Spleen (tissue), 11 donors: ENCODE results near the gene DLG2. TPM values are rescaled to one million over a fixed set of nuclear protein-coding genes. Genes with fewer than 3 reads are reported as not detected.
"Not testable (repeated sequence)": the region's sequence is repeated elsewhere in the genome, so short reads cannot be mapped to it uniquely, and the experiment has no call there.

Source experiments
- DNase-seq: peaks from one replicate; pipeline ENCODE4 v3.0.0-alpha.2; 2020
- H3K27ac ChIP-seq, 8 donors: fragments of 200-600 bp; sonication (generic) in 7 of 8; 1 replicate in 4 of 8; 2 replicates in 4 of 8; pipeline versions ENCODE4 v1.5.0 to v1.8.0; 2016 to 2021; ENCODE audit warnings: inconsistent platforms in 4 of 8, mild to moderate bottlenecking in 4 of 8, moderate library complexity in 1 of 8
- H3K27me3 ChIP-seq, 7 donors: fragments of 200-600 bp; sonication (generic) in 6 of 7; replicated peaks in 1 of 7; 1 replicate in 4 of 7; 2 replicates in 3 of 7; pipeline versions ENCODE4 v1.5.0 to v1.8.0; 2016 to 2021; ENCODE audit warnings: inconsistent platforms in 3 of 7, mild to moderate bottlenecking in 1 of 7
- H3K36me3 ChIP-seq, 6 donors: fragments of 200-600 bp; sonication (generic) in 5 of 6; 1 replicate in 4 of 6; 2 replicates in 2 of 6; pipeline versions ENCODE4 v1.5.0 to v1.8.0; 2016 to 2021; ENCODE audit warnings: inconsistent platforms in 2 of 6
- H3K4me1 ChIP-seq, 6 donors: fragments of 200-600 bp; sonication (generic) in 5 of 6; 1 replicate in 3 of 6; 2 replicates in 3 of 6; pipeline versions ENCODE4 v1.5.0 to v1.8.0; 2016 to 2021; ENCODE audit warnings: inconsistent platforms in 3 of 6
- H3K4me3 ChIP-seq, 8 donors: fragments of 200-600 bp; sonication (generic) in 7 of 8; 1 replicate in 4 of 8; 2 replicates in 4 of 8; pipeline versions ENCODE4 v1.5.0 to v1.8.0; 2016 to 2021; ENCODE audit warnings: inconsistent platforms in 4 of 8, mild to moderate bottlenecking in 4 of 8, moderate library complexity in 2 of 8
- H3K9me3 ChIP-seq, 8 donors: fragments of 200-600 bp; sonication (generic) in 7 of 8; 1 replicate in 4 of 8; 2 replicates in 4 of 8; pipeline versions ENCODE4 v1.5.0 to v1.8.0; 2016 to 2021; ENCODE audit warnings: inconsistent platforms in 4 of 8
- POLR2A ChIP-seq, 3 donors: fragments of 450-650 bp; IDR thresholded peaks; one replicate each; pipeline ENCODE4 v1.5.1; 2017; ENCODE audit warnings: antibody characterized with exemption in 3 of 3, mild to moderate bottlenecking in 1 of 3
- POLR2AphosphoS5 ChIP-seq, 3 donors: sonication (generic); formaldehyde crosslinking; IDR thresholded peaks; one replicate each; pipeline ENCODE4 v1.5.1; 2017; ENCODE audit warnings: antibody characterized with exemption in 3 of 3
- WGBS, 5 donors: extraction: QIAGEN DNeasy Blood & Tissue Kit in 3 of 5; methylation state at CpG; one replicate each; pipeline versions ENCODE4 v1.1.5 to v1.1.7; 2013 to 2018; 5-methylcytosine and 5-hydroxymethylcytosine counted together
- intact Hi-C: fragments of 100-400 bp; cut with DNase I; formaldehyde crosslinking; loops from one replicate; pipeline ENCODE4 v1.15.0; 2023; ENCODE audit warnings: low total_unique reads
- polyA plus RNA-seq, 3 donors: library from polyadenylated mRNA; stranded (reverse); fragments of 200-250 nt; gene quantifications; one replicate each; pipeline ENCODE4 v1.2.1, GENCODE V29; 2013
- total RNA-seq, 7 donors: library from RNA; depleted of rRNA in 3 of 7; stranded (reverse); fragments of >200 nt in 3 of 7; fragmentation: NEBNext Ultra II Directional in 4 of 7; extraction: Animal tissue kit (Norgen Biotek cat#: 25700) in 4 of 7; gene quantifications; one replicate each; pipeline versions ENCODE4 v1.1.0 to v1.2.1, GENCODE V29; 2016 to 2021
- TF ChIP-seq, protein P1 (sequence below), 11 experiments: fragments of 200-600 bp in 7 of 11; fragments of 450-650 bp in 4 of 11; sonication (generic) in 4 of 11; IDR thresholded peaks in 8 of 11; conservative IDR thresholded peaks in 3 of 11; 1 replicate in 7 of 11; 2 replicates in 4 of 11; pipeline versions ENCODE4 v1.4.0 to v1.8.0; 2016 to 2021; ENCODE audit warnings: antibody characterized with exemption in 11 of 11, inconsistent platforms in 4 of 11, mild to moderate bottlenecking in 1 of 11
- donor health status: healthy with polysubstance abuse.
- donor health status: DM: no; HTN: no; CAD: no; lungs with moderate emphysema.
- donor health status: DM: no; HTN: no; CAD: no.
- donor health status: Bipolar disorder and iron deficiency.
- donor health status: healthy.
- donor health status: DM: no; HTN: no; CAD: no.
- donor health status: DM: yes; HTN: yes; CAD: no.

Gene DLG2
- total and polyA plus RNA-seq, 10 donors = 0.43 to 12.7 (median 7.9) TPM

DNA sequence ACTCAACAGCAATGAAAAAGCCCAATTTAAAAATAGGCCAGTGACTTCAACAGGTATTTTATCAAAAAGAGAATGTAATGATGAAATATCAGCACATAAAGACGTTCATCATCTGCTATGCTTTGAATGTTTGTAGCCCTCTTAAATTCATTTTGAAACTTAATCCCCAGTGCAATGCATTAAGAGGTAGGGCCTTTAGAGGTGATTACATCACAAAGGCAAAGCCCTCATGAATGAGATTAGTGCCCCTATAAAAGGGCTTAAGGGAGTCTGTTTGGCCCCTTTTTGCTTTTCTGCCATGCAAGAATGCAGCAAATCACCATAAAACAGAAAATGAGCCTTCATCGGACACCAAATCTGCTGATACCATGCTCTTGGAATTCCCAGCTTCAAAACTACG is 637.0 kb downstream of the DLG2 start:
- intact Hi-C loops = no loop called here
- no peak overlapping the region for H3K27ac ChIP-seq
- no peak for DNase-seq
- WGBS, 5 donors = 62 to 72% (median 68%) methylated on average over 3 of the region's 3 CpGs
- no peaks in the 10 kb centered on the region for H3K4me1 ChIP-seq
- peaks cover 0 to 61% (median 32%) of the 10 kb centered on the region in 8 donors for H3K9me3 ChIP-seq
- no peaks in the 10 kb centered on the region for H3K36me3 ChIP-seq
- no peak for TF ChIP-seq POLR2AphosphoS5 (IDR thresholded peaks at IDR 0.05)
- no peak for TF ChIP-seq POLR2A (IDR thresholded peaks at IDR 0.05)
- TF ChIP-seq, protein P1, sequence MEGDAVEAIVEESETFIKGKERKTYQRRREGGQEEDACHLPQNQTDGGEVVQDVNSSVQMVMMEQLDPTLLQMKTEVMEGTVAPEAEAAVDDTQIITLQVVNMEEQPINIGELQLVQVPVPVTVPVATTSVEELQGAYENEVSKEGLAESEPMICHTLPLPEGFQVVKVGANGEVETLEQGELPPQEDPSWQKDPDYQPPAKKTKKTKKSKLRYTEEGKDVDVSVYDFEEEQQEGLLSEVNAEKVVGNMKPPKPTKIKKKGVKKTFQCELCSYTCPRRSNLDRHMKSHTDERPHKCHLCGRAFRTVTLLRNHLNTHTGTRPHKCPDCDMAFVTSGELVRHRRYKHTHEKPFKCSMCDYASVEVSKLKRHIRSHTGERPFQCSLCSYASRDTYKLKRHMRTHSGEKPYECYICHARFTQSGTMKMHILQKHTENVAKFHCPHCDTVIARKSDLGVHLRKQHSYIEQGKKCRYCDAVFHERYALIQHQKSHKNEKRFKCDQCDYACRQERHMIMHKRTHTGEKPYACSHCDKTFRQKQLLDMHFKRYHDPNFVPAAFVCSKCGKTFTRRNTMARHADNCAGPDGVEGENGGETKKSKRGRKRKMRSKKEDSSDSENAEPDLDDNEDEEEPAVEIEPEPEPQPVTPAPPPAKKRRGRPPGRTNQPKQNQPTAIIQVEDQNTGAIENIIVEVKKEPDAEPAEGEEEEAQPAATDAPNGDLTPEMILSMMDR (IDR thresholded peaks at IDR 0.05 in 8 of 11, conservative IDR thresholded peaks at IDR 0.05 in 3 of 11) = no peak
- no peak overlapping the region for H3K4me3 ChIP-seq
- H3K27me3 ChIP-seq = no peaks in the 10 kb centered on the region

DNA sequence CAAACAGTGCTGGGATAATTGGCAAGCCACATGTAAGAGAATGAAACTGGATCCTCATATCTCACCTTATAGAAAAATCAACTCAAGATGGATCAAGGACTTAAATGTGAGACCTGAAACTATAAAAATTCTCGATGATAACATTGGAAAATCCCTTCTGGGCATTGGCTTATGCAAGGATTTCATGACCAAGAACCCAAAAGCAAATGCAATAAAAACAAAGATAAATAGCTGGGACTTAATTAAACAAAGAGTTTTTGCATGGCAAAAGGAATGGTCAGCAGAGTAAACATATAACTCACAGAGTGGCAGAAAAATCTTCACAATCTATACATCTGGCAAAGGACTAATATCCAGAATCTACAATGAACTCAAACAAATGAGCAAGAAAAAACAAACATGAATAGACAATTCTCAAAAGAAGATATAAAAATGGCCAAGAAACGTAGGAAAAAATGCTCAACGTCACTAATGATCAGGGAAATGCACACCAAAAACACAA is 639.4 kb downstream of the DLG2 start:
- not testable (repeated sequence) for DNase-seq
- 61 to 74% (median 66%) methylated on average over 3 of the region's 3 CpGs for WGBS, 5 donors

DNA sequence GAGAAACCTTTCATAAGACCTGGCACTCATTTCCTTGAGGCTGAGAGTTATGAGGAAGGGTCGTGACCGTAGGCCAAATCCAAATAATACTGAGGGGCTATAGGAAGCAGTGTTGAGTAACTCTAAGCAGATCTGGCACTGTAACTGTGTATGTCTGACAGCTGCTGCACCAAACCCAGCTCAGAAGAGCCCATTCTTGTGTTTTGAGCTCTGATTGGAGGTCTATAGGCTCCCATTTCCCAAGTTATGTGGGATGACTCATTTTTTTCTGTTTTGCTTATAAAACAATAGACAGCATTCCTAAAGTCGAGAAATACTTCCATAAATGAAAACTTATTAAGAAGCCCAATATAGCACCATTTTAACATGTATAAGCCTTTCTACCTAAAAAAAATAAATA is 645.8 kb downstream of the DLG2 start:
- Histone ChIP-seq H3K27me3 (no peaks in the 10 kb centered on the region), H3K27ac (no peak overlapping the region), H3K4me3 (no peak overlapping the region), H3K4me1 (no peaks in the 10 kb centered on the region), H3K36me3 (no peaks in the 10 kb centered on the region), H3K9me3 (peaks cover 0 to 75% (median 35%) of the 10 kb centered on the region in 8 donors)
- no peak for DNase-seq
- TF ChIP-seq, protein P1 (IDR thresholded peaks at IDR 0.05 in 8 of 11, conservative IDR thresholded peaks at IDR 0.05 in 3 of 11) = no peak
- TF ChIP-seq POLR2AphosphoS5 (IDR thresholded peaks at IDR 0.05) = no peak
- no peak for TF ChIP-seq POLR2A (IDR thresholded peaks at IDR 0.05)
- 71 to 82% (median 80%) methylated on average over 3 of the region's 3 CpGs for WGBS, 5 donors
- intact Hi-C loops = no loop called here

More for the DNA sequence above, 639.4 kb downstream of the DLG2 start:
- H3K9me3 ChIP-seq = peaks cover 0 to 77% (median 40%) of the 10 kb centered on the region in 8 donors
- H3K4me3 ChIP-seq, H3K36me3 ChIP-seq, H3K4me1 ChIP-seq, intact Hi-C loops, H3K27me3 ChIP-seq, H3K27ac ChIP-seq: not testable (repeated sequence)

DNA sequence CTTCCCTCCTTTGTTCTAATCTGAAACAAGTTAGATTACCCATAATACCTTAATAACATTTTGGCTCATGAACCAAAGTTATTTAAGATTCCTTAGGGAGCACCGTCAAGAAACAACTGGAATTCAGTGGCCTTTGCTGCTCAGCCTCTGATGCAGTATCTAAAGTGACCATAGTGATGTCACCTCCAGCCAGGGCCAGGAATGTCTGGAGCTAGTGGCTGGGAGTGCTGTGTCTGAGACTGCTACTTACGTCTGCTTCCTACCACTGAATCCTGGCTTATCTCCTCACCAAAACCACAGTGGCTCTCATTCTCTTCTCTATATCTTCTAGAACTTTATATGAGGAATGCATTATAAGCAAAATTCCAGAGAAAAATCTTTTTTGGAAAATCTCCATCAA is 658.0 kb downstream of the DLG2 start:
- no peak for DNase-seq
- Histone ChIP-seq H3K27ac (no peak overlapping the region), H3K27me3 (no peaks in the 10 kb centered on the region), H3K36me3 (no peaks in the 10 kb centered on the region), H3K9me3 (peaks cover 0 to 15% (median 3%) of the 10 kb centered on the region in 8 donors), H3K4me1 (no peaks in the 10 kb centered on the region), H3K4me3 (no peak overlapping the region)
- intact Hi-C loops = no loop called here
- TF ChIP-seq, protein P1 (IDR thresholded peaks at IDR 0.05 in 8 of 11, conservative IDR thresholded peaks at IDR 0.05 in 3 of 11) = no peak
- TF ChIP-seq POLR2AphosphoS5 (IDR thresholded peaks at IDR 0.05) (no peak), POLR2A (IDR thresholded peaks at IDR 0.05) (no peak)
- 72 to 86% (median 79%) methylated on average over 2 of the region's 2 CpGs for WGBS, 5 donors

DNA sequence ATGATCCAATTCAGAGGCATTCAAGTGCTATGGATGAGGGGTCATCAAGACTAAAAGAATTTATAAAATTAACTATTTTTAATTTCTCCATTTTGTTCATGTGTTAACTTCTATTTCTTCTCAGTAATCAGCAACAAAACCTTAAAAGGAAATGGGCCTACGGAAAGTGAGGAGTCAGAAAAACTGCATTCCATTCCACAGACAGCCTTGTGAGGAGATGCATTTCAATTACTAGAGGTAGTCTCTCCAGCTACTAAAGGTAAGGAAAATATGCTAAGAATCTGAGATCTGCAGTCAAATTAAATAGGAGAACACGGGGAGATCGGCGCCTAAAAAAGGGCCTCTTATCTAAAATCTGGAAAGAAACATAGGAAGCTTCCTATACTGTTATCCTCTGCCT is 661.7 kb downstream of the DLG2 start:
- Histone ChIP-seq H3K27me3 (no peaks in the 10 kb centered on the region), H3K36me3 (no peaks in the 10 kb centered on the region), H3K4me3 (no peak overlapping the region), H3K4me1 (no peaks in the 10 kb centered on the region), H3K9me3 (peaks cover 0 to 14% (median 3%) of the 10 kb centered on the region in 8 donors), H3K27ac (no peak overlapping the region)
- TF ChIP-seq POLR2A (IDR thresholded peaks at IDR 0.05) = no peak
- TF ChIP-seq, protein P1 (IDR thresholded peaks at IDR 0.05 in 8 of 11, conservative IDR thresholded peaks at IDR 0.05 in 3 of 11) = no peak
- no peak for TF ChIP-seq POLR2AphosphoS5 (IDR thresholded peaks at IDR 0.05)
- intact Hi-C loops = no loop called here
- DNase-seq = no peak
- WGBS, 5 donors = 77 to 83% (median 79%) methylated on average over 4 of the region's 4 CpGs
